NOMO-1 (cell line): ENCODE results near the gene CXorf49B.
"Not testable (repeated sequence)": the region's sequence is repeated elsewhere in the genome, so short reads cannot be mapped to it uniquely, and the experiment has no call there.

Source experiments
- DNase-seq, 2 experiments: peaks; one replicate each; lab custom pipeline; 2025; ENCODE audit not compliant: unreplicated experiment in 2 of 2; lab: John Stamatoyannopoulos, UW

Gene CXorf49B

GRCh38 chrX:71763049-71763448 is at the start of gene CXorf49B:
TSS of gene CXorf49B (plus strand) at chrX:71763349. CDS start at chrX:71763424, 75 bp downstream.
- not testable (repeated sequence) for DNase-seq

DNA sequence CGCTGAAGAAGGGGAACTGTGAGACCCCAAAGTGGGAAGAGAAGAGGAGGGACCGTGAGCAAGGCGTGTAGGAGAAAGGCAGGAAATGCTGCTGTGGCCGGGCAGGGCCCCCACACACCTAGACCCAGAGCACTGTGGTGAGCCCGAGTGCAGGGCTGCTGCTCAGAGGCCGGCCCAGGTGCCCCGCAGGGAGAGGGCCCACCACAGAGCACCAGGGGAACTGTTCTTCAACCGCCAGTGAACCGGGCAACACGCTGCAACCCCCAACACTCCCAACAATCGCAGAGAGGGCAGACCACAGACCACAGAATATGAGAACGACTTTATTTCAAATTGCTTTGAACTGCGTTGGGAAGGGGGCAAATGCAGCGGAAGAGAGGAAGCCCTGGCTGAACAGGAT is 49.1 kb upstream of the CXorf49B start:
- not testable (repeated sequence) for DNase-seq

DNA sequence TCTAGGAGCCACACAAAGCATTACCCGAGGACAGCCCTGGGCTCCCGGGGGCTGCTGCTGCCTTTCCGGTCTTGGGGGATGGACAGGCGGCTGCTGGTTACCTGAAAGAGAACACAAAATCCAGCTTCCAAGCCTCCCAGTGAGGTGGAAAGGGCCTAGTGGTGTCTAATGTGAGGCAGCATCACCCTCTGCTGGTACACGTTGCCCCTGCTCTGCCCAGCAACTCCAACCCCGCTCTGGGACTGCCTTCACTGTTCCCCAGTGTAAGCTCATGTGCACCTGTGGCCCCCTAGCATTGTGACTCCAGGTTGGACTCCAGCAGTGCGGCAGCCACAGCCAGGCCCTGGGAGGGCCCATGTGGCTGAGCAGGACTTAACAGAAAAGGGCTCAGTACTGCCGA is 47.6 kb upstream of the CXorf49B start:
- not testable (repeated sequence) for DNase-seq

GRCh38 chrX:71716323-71716722 is 46.8 kb upstream of the CXorf49B start:
- not testable (repeated sequence) for DNase-seq

GRCh38 chrX:71718185-71718584 is 45.0 kb upstream of the CXorf49B start, which contains the start of gene CXorf49:
TSS of gene CXorf49 (minus strand) at chrX:71718285. CDS start at chrX:71718151, 134 bp downstream.
- DNase-seq, result not testable (repeated sequence)

DNA sequence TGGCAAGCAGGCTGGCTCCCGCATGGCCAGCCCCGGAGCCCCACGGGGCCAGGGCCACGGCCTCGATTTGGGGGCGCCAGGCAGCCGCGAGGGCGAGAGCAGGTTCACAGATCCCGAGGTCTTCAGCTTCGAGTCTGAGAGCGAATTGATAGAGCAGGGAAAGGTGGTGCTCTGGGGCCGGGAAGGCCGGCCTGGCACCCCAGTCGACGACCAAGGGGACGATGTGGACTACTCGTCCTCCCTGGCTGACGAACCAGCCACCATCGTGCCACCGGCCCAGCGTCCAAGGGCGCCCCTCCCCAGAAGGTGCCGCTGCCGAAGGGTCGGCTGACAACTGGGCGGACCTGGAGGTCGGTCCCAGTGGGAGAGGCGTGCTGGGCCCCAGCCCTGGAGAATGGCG is 44.0 kb upstream of the CXorf49B start:
- DNase-seq, result not testable (repeated sequence)

DNA sequence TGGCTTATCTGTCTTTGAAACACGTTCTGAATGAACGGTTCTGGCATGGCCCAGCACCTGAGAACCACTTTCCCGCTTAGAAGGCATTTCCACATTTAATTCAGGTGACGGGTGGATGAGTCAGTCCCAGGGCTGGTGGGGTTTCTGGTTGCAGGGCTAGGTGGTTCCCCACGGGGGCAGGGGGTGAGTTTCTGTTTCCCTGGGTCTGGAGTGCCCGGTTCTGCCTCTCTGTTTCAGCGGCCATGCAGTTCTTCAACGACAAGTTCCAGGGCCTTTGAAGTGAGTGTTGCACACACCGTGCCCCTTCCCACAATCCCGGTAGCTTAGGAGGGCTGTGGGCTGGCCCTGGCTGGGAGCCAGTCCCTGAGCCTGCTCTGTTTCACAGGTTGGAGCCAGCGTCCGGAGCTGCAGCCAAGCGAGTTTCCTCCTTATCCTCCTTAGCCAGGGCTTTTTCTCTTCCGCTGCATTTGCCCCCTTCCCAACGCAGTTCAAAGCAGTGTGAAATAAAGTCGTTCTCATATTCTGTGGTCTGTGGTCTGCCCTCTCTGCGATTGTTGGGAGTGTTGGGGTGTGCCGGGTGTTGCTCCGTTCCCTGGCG is 42.8 kb upstream of the CXorf49B start:
- not testable (repeated sequence) for DNase-seq

- not testable (repeated sequence) for DNase-seq
These were observed 2.4 kb upstream of the CXorf49B start for GRCh38 chrX:71760688-71761281.

- DNase-seq, result not testable (repeated sequence)
These were observed 1.7 kb downstream of the CXorf49B start for GRCh38 chrX:71764832-71765231.

- DNase-seq, result not testable (repeated sequence)
These were observed 2.5 kb downstream of the CXorf49B start for GRCh38 chrX:71765613-71766012.

- not testable (repeated sequence) for DNase-seq
These were observed 4.0 kb downstream of the CXorf49B start for GRCh38 chrX:71767134-71767533.

DNA sequence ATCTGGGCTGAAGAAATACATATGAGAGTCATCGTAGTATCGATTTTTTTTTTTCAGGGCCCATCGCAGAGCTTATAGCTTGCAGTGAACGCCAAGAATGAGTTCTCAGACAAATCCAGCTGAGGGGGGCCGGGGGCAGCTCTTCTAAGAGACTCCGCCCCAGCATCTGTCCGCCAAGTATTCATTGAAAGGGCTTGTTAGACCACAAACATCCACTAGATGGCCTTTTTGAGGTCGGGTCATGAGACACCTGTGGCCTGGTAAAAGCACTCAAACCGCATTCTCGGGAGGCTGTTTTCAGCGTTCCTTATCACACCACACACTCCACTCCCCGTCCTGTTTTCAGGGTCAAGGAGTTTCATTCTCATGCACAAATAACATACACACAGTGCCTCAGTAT is 15.2 kb downstream of the CXorf49B start:
- not testable (repeated sequence) for DNase-seq

GRCh38 chrX:71782225-71782949 is 19.2 kb downstream of the CXorf49B start:
- not testable (repeated sequence) for DNase-seq

DNA sequence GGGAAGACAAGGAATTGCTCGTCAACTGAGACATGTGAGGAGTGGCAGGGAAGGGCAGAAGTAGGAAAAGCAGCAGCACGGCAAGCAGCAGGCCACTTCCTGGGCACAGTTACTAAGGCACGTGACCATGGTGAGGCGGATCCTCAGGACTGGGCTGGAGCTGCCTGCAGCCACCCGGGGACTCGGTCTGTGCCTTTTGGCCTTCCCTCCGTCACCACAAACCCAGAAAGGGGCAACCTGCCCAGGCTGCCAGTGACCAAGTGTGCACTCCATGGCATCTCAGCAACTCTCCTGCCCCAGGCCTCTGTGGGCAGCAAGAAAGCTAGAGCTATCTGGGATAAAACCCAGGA is 19.8 kb downstream of the CXorf49B start:
- not testable (repeated sequence) for DNase-seq

DNA sequence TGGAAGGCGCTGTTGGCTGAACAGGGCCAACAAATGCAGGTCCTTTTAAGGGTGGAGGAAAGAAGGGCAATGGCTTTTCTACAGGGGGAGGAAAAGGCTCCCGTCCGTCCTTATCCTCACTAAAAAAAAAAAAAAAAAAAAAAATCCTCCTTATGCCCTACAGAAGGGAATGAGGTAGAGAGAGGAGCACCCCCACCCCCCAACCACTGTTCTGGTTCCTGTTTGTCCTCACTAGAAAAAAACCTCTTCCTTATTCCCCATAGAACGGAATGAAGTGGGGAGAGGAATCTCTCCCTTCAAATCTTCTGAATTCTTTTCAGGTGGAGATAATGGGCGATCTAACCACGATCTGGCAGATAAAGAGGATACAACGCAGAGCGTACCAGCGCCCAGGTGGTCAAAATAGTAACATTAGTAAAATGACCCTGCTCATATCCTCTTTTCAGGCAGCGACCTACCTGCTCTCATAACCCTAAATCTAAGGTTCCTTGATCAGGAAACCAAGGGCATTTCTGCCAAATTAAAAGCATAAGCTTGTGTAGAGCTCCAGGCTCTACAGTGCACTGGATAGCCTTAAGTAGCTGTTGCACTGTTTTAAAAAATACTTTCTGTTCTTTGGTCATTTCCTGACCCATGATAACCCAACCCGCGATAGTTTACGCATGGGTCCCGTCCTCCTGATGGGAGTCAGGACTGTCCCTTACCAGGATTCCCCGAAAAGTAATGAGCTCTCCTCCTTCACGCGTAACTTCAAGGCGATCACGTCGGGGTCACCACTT is 20.6 kb downstream of the CXorf49B start:
- DNase-seq, result not testable (repeated sequence)

DNA sequence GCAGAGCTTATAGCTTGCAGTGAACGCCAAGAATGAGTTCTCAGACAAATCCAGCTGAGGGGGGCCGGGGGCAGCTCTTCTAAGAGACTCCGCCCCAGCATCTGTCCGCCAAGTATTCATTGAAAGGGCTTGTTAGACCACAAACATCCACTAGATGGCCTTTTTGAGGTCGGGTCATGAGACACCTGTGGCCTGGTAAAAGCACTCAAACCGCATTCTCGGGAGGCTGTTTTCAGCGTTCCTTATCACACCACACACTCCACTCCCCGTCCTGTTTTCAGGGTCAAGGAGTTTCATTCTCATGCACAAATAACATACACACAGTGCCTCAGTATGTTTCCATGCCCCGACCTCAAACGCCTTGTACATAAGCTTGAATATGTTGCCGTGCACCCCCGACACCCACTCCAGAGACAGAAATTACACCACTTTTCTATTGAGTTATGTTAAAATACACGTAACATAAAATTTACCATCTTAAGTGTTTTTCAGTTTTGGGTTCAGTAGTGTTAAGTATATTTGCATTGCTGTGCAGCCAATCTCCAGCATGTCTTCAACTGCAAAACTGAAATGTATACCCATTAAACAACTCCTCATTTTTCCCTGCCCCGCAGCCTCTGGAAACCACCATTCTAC is 21.3 kb downstream of the CXorf49B start:
- DNase-seq, result not testable (repeated sequence)

- DNase-seq, result not testable (repeated sequence)
These were observed 43.3 kb downstream of the CXorf49B start for GRCh38 chrX:71806450-71806849.

- no peak for DNase-seq
These were observed 46.7 kb downstream of the CXorf49B start for GRCh38 chrX:71809886-71810285.

- DNase-seq, result no peak
These were observed 51.2 kb downstream of the CXorf49B start for GRCh38 chrX:71814123-71814912.
